Measurements from ENCODE around the gene DDR1.

The DDR1 gene

GRCh38 chr6:30930506-30930905 lies 46.2 kb downstream of the DDR1 start:
- DNase-seq (ENCODE audit: extremely low spot score) = no peak
- POLR2A ChIA-PET = no interaction called here
- CTCF ChIA-PET = no interaction called here
- TF ChIP-seq FOXA1 (IDR thresholded peaks at IDR 0.05) = no peak
- TF ChIP-seq FOXK2 (IDR thresholded peaks at IDR 0.05) = no peak
- TF ChIP-seq SP1 (IDR thresholded peaks at IDR 0.05) = no peak
- TF ChIP-seq FOXM1 (IDR thresholded peaks at IDR 0.05; ENCODE audit: borderline replicate concordance) = no peak

GRCh38 chr6:30931272-30931671 lies 47.0 kb downstream of the DDR1 start:
- TF ChIP-seq SUZ12 (IDR thresholded peaks at IDR 0.05) = no peak
- TF ChIP-seq FOXK2 (IDR thresholded peaks at IDR 0.05) = no peak
- TF ChIP-seq CTBP1 (IDR thresholded peaks at IDR 0.05; ENCODE audit: borderline replicate concordance) = no peak
- no peak for TF ChIP-seq HDGF (IDR thresholded peaks at IDR 0.05; ENCODE audit: borderline replicate concordance)
- TF ChIP-seq ELF4 (IDR thresholded peaks at IDR 0.05) = no peak
- ChIA-PET POLR2A (no interaction called here), CTCF (interaction anchor here (1.0 kb wide), 1 partner anchor 11 kb away, joined by 7 read pairs; no protein-coding TSS in a partner anchor)
- no peak for DNase-seq (ENCODE audit: extremely low spot score)

GRCh38 chr6:30931969-30932645 lies 47.8 kb downstream of the DDR1 start, which contains the start of gene SFTA2:
SFTA2 (minus strand) TSS chr6:30932170; CDS start chr6:30932096, 74 bp downstream.
- POLR2A ChIA-PET = no interaction called here
- CTCF ChIA-PET = interaction anchor here (1.0 kb wide), 1 partner anchor 10 kb away, joined by 7 read pairs; no protein-coding TSS in a partner anchor
- no peak for DNase-seq (ENCODE audit: extremely low spot score)
- TF ChIP-seq ARNT (IDR thresholded peaks at IDR 0.05) = no peak
- TF ChIP-seq ELF4 (IDR thresholded peaks at IDR 0.05) = no peak
- TF ChIP-seq FOXA1 (IDR thresholded peaks at IDR 0.05) = no peak
- no peak for TF ChIP-seq L3MBTL2 (conservative IDR thresholded peaks at IDR 0.05)
- no peak for TF ChIP-seq NFRKB (IDR thresholded peaks at IDR 0.05)
- TF ChIP-seq ZNF384 (IDR thresholded peaks at IDR 0.05) = no peak
- no peak for TF ChIP-seq HDGF (IDR thresholded peaks at IDR 0.05; ENCODE audit: borderline replicate concordance)
- no peak for TF ChIP-seq CTBP1 (IDR thresholded peaks at IDR 0.05; ENCODE audit: borderline replicate concordance)
- no peak for TF ChIP-seq BHLHE40 (IDR thresholded peaks at IDR 0.05; ENCODE audit: borderline replicate concordance)
- TF ChIP-seq TARDBP (IDR thresholded peaks at IDR 0.05) = no peak
- TF ChIP-seq LEF1 (IDR thresholded peaks at IDR 0.05; ENCODE audit: borderline replicate concordance) = no peak

- DNase-seq (ENCODE audit: extremely low spot score) = no peak
- ChIA-PET POLR2A (no interaction called here), CTCF (no interaction called here)
- TF ChIP-seq ELF4 (IDR thresholded peaks at IDR 0.05) (no peak), BHLHE40 (IDR thresholded peaks at IDR 0.05; ENCODE audit: borderline replicate concordance) (no peak), FOXA1 (IDR thresholded peaks at IDR 0.05) (no peak), CTBP1 (IDR thresholded peaks at IDR 0.05; ENCODE audit: borderline replicate concordance) (no peak), ARNT (IDR thresholded peaks at IDR 0.05) (no peak), L3MBTL2 (conservative IDR thresholded peaks at IDR 0.05) (no peak)
Observed at GRCh38 chr6:30932665-30933365, 48.5 kb downstream of the DDR1 start.

- no peak for DNase-seq (ENCODE audit: extremely low spot score)
- CTCF ChIA-PET = interaction anchor here (0.6 to 0.7 kb wide), 2 partner anchors 8 to 152 kb away, joined by 3 to 8 read pairs; no protein-coding TSS in a partner anchor
- TF ChIP-seq PKNOX1 (IDR thresholded peaks at IDR 0.05) = no peak
- no peak for TF ChIP-seq HDGF (IDR thresholded peaks at IDR 0.05; ENCODE audit: borderline replicate concordance)
- no peak for TF ChIP-seq ELF4 (IDR thresholded peaks at IDR 0.05)
- TF ChIP-seq LEF1 (IDR thresholded peaks at IDR 0.05; ENCODE audit: borderline replicate concordance) = no peak
- TF ChIP-seq L3MBTL2 (conservative IDR thresholded peaks at IDR 0.05) = no peak
- no peak for TF ChIP-seq FOXK2 (IDR thresholded peaks at IDR 0.05)
- no peak for TF ChIP-seq SUZ12 (IDR thresholded peaks at IDR 0.05)
- TF ChIP-seq FOXM1 (IDR thresholded peaks at IDR 0.05; ENCODE audit: borderline replicate concordance) = no peak
- no peak for TF ChIP-seq ZNF384 (IDR thresholded peaks at IDR 0.05)
- TF ChIP-seq CTBP1 (IDR thresholded peaks at IDR 0.05; ENCODE audit: borderline replicate concordance) = no peak
- no peak for TF ChIP-seq BHLHE40 (IDR thresholded peaks at IDR 0.05; ENCODE audit: borderline replicate concordance)
- POLR2A ChIA-PET = no interaction called here
Observed at GRCh38 chr6:30935018-30935417, 50.7 kb downstream of the DDR1 start.

- ChIA-PET POLR2A (interaction anchor here (1.0 to 1.9 kb wide), 2 partner anchors 18 to 23 kb away, joined by 3 to 5 read pairs; partner anchors contain the start of gene VARS2), CTCF (no interaction called here)
- no peak for TF ChIP-seq ARNT (IDR thresholded peaks at IDR 0.05)
- TF ChIP-seq FOXK2 (IDR thresholded peaks at IDR 0.05) = no peak
- TF ChIP-seq FOXM1 (IDR thresholded peaks at IDR 0.05; ENCODE audit: borderline replicate concordance) = no peak
- TF ChIP-seq NFRKB (IDR thresholded peaks at IDR 0.05) = no peak
- no peak for TF ChIP-seq HDGF (IDR thresholded peaks at IDR 0.05; ENCODE audit: borderline replicate concordance)
- TF ChIP-seq SP1 (IDR thresholded peaks at IDR 0.05) = no peak
- no peak for TF ChIP-seq CTBP1 (IDR thresholded peaks at IDR 0.05; ENCODE audit: borderline replicate concordance)
- TF ChIP-seq L3MBTL2 (conservative IDR thresholded peaks at IDR 0.05) = no peak
- TF ChIP-seq BHLHE40 (IDR thresholded peaks at IDR 0.05; ENCODE audit: borderline replicate concordance) = no peak
- no peak for TF ChIP-seq SUZ12 (IDR thresholded peaks at IDR 0.05)
- TF ChIP-seq LEF1 (IDR thresholded peaks at IDR 0.05; ENCODE audit: borderline replicate concordance) = no peak
- TF ChIP-seq ZNF384 (IDR thresholded peaks at IDR 0.05) = no peak
- TF ChIP-seq ELF4 (IDR thresholded peaks at IDR 0.05) = no peak
- no peak for TF ChIP-seq TARDBP (IDR thresholded peaks at IDR 0.05)
- TF ChIP-seq PKNOX1 (IDR thresholded peaks at IDR 0.05) = no peak
- TF ChIP-seq FOXA1 (IDR thresholded peaks at IDR 0.05) = no peak
- no peak for DNase-seq (ENCODE audit: extremely low spot score)
Observed at GRCh38 chr6:30937265-30937664, 52.9 kb downstream of the DDR1 start.
